Stimulated activated CD4-positive, alpha-beta T cell treated with anti-CD3 and anti-CD28 coated beads, Interleukin-4, amount 100 ng/mL, for 48 hours (primary cell): ENCODE results near the gene BIK.
"Not testable (repeated sequence)": the region's sequence is repeated elsewhere in the genome, so short reads cannot be mapped to it uniquely, and the experiment has no call there.

ENCODE experiments used
- DNase-seq, 2 donors: peaks; one replicate each; pipeline ENCODE4 v3.0.0-alpha.2; 2020; ENCODE audit warnings: low read depth in 2 of 2

Gene BIK

DNA sequence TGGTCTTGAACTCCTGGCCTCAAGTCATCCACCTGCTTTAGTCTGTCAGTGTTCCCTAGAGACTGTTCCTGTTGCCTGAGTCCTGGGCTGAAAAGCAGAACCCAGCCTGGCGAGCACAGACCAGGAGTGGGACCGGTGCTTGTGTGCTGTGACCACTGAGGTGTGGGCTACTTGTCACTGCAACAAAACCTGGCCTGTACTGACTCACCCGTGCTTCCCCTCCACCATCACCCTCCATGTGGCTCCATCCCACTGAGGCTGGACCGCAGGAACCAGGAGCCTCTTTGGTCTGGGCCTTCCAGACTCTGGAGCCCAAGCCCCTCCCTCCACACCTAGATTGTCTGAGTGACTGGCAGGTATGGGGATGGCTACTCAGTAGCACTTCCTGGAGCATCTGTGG is 24.0 kb downstream of the BIK start:
- no peak for DNase-seq

DNA sequence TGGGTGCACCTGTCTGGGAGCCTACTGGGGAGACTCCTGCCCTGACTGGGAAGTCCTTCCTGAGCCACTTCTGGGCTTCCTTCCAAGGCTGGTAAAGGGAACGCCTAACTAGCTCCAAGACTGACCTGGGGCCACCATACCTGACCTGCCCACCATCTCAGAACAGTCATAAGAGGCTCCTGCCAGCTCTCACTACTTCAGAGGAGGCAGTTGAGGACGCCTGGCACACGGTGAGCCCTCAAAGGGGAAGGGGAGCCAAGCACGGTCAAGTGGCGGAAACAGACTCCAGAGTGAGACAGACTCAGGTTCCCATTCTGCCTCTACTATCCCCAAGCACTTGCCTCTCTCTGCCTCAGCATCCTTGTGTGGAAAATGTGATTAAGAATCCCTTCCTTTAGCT is 25.0 kb downstream of the BIK start:
- no peak for DNase-seq

DNA sequence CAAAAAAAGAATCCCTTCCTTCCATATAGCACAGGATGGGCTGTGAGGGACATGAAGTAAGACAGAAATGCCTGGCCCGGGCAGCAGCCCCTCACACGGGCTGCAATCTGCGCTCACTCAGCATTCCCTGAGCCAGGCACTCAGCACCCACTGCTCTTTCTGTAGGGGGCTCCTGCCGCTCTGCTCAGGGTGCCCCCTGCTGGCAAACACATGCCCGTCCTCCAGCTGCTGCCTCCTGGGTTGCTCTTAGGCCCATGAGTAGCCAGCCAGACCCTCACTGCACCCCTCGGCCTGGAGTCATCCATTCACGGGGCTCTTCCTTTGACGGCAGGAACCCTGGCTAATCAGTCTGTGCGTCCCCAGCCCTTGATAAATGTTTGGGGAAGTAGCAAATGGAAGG is 25.7 kb downstream of the BIK start:
- peak in 1 of 2 donors; percentile 25 for DNase-seq

- DNase-seq, result no peak
These were observed 26.3 kb downstream of the BIK start for GRCh38 chr22:43136801-43137200.

GRCh38 chr22:43142880-43143562 is 32.5 kb downstream of the BIK start, which contains the start of gene MCAT:
Gene MCAT (minus strand): TSS chr22:43143398. CDS start chr22:43143348, 50 bp downstream.
- DNase-seq, result peak; percentile 75 to 80

DNA sequence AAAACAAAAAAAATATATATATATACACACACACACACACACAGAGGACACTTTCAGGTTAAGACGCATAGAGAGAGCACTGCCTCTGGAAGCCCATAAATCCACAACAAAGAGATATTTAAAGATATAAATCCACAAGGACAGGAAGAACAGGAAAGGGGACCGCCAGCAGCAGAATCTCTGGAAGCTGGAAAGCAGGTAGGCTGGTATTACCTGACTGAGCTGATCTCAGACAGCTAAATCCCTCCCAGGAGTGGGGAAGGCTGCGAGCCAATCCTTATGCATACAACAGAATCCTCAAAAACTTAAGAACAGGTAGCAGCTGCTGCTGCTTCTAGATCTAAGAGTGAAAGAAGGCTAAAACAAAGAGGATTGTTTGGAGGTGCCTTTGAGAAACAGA is 34.4 kb downstream of the BIK start:
- DNase-seq, result no peak

- not testable (repeated sequence) for DNase-seq
These were observed 34.8 kb downstream of the BIK start for GRCh38 chr22:43145371-43145770.

DNA sequence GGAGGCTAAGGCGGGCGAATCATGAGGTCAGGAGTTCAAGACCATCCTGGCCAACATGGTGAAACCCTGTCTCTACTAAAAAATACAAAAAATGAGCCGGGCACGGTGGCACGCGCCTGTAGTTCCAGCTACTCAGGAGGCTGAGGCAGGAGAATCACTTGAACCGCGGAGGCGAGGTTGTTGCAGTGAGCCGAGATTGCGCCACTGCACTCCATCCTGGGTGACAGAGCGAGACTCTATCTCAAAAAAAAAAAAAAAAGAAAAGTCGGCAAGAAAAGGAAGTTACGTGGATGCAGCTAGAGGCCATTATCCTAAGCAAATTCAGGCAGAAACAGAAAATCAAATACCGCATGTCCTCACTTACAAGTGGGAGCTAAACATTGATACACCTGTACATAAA is 35.8 kb downstream of the BIK start:
- DNase-seq, result not testable (repeated sequence)

- no peak for DNase-seq
These were observed 37.3 kb downstream of the BIK start for GRCh38 chr22:43147821-43148220.

- DNase-seq, result no peak
These were observed 38.0 kb downstream of the BIK start for GRCh38 chr22:43148581-43148980.

DNA sequence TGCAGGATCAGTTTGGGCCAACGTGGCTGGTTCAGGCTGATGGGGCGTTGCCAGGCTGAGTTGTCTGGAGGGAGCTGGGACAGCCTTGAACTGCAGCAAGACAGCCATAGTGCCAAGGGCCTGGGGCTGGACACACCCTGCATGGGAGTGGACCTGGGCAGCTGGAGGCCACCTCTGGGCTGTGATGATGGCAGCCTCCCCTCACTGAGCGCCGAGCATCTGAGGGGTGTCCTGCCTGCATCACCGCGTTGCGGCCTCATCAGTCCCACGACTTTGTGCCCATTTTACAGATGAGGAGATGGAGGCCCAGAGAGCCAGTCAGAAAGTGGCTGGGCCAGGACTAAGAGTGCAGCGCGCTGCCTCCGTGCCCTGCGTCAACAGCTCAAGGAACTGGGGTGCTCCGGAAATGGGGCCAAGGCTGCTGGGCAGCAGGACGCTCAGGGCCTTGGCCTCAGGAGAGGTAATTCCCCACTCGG is 40.2 kb downstream of the BIK start:
- DNase-seq, result no peak

- DNase-seq, result peak; percentile 58 to 66
These were observed 40.9 kb downstream of the BIK start, which contains the start of gene TSPO for GRCh38 chr22:43151251-43152002. Gene TSPO (plus strand): TSS chr22:43151559. CDS start chr22:43159239, 7,680 bp downstream.

GRCh38 chr22:43152003-43152356 is 41.4 kb downstream of the BIK start:
- no peak for DNase-seq

DNA sequence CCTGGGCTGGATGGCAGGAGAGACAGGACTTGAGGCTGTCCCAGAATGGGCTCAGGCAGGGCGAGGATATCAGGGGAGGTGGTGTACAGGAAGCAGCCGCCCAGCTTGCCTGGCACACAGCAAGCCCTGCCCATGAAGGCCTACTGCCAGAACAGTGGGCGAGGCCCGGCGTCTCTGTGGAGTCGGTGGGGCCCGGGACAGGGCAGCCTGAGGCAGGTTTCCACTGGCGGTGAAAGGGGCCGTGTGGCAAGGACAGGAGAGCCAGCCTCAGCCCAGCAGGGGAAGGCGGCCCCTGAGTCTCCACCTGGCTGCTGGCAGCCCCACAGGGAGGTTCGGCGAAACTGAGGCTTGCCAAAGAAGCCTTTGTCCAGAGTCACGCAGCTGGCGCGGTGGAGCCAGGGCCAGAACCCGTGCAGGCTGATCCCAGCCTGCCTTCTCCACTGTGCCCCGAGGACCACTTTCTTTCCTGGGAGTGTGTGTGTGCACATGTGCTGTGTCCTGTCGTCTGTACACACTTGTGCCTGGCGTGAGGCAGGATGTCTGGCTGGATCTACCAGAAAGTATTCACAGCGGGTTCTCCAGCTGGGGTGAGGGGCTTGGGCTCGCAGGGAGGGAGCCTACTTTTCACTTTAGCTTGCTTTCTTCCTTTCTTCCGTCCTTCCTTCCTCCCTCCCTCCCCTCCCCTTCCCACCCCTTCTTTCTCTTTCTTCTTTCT is 42.0 kb downstream of the BIK start:
- peak; percentile 38 to 42 for DNase-seq

- no peak for DNase-seq
These were observed 43.3 kb downstream of the BIK start for GRCh38 chr22:43153899-43154298.

DNA sequence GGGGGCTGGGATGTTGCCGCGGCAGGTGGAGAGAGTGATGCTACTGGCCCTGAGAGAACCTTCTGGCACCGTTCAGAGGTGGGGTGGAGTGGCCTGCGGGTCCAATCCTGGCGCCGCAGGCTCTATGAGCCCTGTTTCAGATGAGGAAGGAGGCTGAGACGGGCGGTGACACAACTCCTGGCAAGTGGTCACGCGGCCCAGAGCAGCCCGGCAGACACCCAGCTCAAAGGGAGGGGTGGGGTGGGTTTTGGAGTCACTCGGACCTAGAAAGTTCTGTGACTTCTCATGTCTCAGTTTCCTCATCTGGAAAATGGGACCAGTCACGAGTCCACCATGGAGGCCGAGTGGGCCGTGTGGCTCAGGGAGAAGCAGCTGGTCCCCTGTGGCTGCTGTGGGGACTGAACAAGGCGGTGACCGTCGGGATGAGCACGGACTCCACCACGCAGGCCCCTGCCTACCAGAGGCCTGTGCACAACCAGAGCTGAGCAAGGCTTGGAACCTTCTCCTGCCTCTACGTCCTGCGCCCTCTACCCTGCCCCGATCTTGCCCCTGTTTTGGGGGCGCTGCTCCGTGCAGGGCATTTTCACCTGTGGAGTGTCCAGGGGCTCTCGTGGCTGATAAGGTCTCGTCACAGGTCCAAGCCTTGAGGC is 44.5 kb downstream of the BIK start:
- DNase-seq, result no peak

DNA sequence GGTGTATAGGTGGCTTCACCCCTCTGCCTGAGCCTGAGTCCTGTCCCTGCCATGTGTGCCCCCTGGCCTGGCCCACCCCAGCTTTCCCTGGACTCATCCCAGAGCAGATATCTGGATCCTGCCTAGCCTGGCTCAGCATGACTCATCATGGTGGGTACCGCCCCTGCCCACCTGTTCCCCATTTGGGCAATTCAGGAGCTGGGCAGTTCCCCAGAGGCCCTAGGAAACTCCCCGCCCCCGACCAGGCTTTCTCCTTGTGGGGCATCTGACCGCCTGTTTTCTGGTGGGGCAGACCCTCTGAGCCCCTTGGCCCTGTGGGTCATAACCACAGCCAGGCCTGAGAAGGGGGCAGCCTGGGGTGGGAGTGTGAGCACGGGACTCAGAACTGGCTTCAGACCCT is 45.2 kb downstream of the BIK start:
- DNase-seq, result no peak

- DNase-seq, result no peak
These were observed 45.9 kb downstream of the BIK start for GRCh38 chr22:43156413-43156812.

- DNase-seq, result no peak
These were observed 47.5 kb downstream of the BIK start for GRCh38 chr22:43157874-43158546.

DNA sequence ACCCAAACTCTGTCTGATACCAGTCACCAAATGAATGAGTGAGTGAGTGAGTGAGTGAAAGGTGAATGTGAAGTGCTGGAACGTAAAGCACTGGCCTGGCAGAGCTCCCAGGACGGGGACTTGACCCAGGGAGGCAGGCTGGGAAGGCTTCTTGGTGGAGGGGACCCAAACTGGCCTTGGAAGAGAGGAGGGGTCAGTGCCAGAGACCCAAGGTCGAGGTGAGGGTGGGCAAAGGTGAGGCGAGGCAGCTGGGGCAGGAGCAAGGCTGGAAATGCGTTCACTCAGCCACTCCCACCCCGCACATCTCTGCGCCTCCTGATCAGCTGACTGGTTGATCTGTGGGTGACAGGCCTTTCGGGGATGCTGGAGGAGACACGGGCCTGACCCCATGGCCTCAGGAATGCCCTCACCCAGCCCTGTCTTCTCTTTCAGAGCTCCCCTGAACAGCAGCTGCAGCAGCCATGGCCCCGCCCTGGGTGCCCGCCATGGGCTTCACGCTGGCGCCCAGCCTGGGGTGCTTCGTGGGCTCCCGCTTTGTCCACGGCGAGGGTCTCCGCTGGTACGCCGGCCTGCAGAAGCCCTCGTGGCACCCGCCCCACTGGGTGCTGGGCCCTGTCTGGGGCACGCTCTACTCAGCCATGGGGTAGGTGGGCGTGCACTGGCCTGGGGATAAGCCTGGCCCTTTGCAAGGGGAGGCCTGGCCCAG is 48.4 kb downstream of the BIK start:
- DNase-seq, result no peak
